Kidney epithelial cell (primary cell): ENCODE measurements around the gene PAPPA2. TPM values are rescaled to one million over a fixed set of nuclear protein-coding genes. Genes with fewer than 3 reads are reported as not detected.

ENCODE experiments used
- DNase-seq: peaks from one replicate; pipeline ENCODE4 v3.0.0-alpha.2; 2010; ENCODE audit warnings: low read depth
- H3K27me3 ChIP-seq: 2 replicates; pipeline ENCODE4 v1.6.0; 2011; ENCODE audit warnings: low read length; ENCODE audit not compliant: control insufficient read depth, insufficient read depth
- H3K36me3 ChIP-seq: 2 replicates; pipeline ENCODE4 v1.5.1; 2011; ENCODE audit warnings: low read length; ENCODE audit not compliant: control insufficient read depth, insufficient read depth
- H3K4me3 ChIP-seq: 2 replicates; pipeline ENCODE4 v1.5.1; 2011; ENCODE audit warnings: low read depth, mild to moderate bottlenecking, control low read depth, low read length
- CTCF ChIP-seq: IDR thresholded peaks from 2 replicates; pipeline ENCODE4 v1.5.1; 2011; ENCODE audit warnings: mild to moderate bottlenecking, moderate library complexity, low read length, control low read depth, inconsistent platforms; ENCODE audit not compliant: insufficient read depth, poor library complexity, severe bottlenecking
- total RNA-seq: library from RNA; depleted of rRNA; stranded (reverse); fragments of >200 nt; gene quantifications from 2 replicates; pipeline ENCODE4 v1.2.3, GENCODE V29; 2015

The PAPPA2 gene
- total RNA-seq, 1 donor from 2014 or later, result 6.9 TPM

GRCh38 chr1:176847052-176847451 is 384.1 kb downstream of the PAPPA2 start:
- H3K36me3 ChIP-seq, result no peaks in the 10 kb centered on the region
- no peak for TF ChIP-seq CTCF
- no peak for DNase-seq
- no peak overlapping the region for H3K4me3 ChIP-seq
- H3K27me3 ChIP-seq, result no peaks in the 10 kb centered on the region

GRCh38 chr1:176849281-176849680 is 386.3 kb downstream of the PAPPA2 start:
- Histone ChIP-seq H3K27me3 (no peaks in the 10 kb centered on the region), H3K36me3 (no peaks in the 10 kb centered on the region), H3K4me3 (no peak overlapping the region)
- TF ChIP-seq CTCF, result no peak
- DNase-seq, result no peak

- DNase-seq, result no peak
Observed at GRCh38 chr1:176850871-176851270, 387.9 kb downstream of the PAPPA2 start.

GRCh38 chr1:176852124-176852523 is 389.1 kb downstream of the PAPPA2 start:
- Histone ChIP-seq H3K36me3 (no peaks in the 10 kb centered on the region), H3K4me3 (no peak overlapping the region), H3K27me3 (no peaks in the 10 kb centered on the region)
- no peak for DNase-seq
- no peak for TF ChIP-seq CTCF

More at GRCh38 chr1:176850871-176851270, 387.9 kb downstream of the PAPPA2 start:
- no peaks in the 10 kb centered on the region for H3K36me3 ChIP-seq
- no peaks in the 10 kb centered on the region for H3K27me3 ChIP-seq
- no peak overlapping the region for H3K4me3 ChIP-seq
- no peak for TF ChIP-seq CTCF

- Histone ChIP-seq H3K36me3 (no peaks in the 10 kb centered on the region), H3K4me3 (no peak overlapping the region), H3K27me3 (no peaks in the 10 kb centered on the region)
- TF ChIP-seq CTCF, result no peak
- no peak for DNase-seq
Observed at GRCh38 chr1:176853503-176853902, 390.5 kb downstream of the PAPPA2 start.

GRCh38 chr1:176854121-176854520 is 391.1 kb downstream of the PAPPA2 start:
- no peak for TF ChIP-seq CTCF
- DNase-seq, result no peak
- no peaks in the 10 kb centered on the region for H3K27me3 ChIP-seq
- no peak overlapping the region for H3K4me3 ChIP-seq
- H3K36me3 ChIP-seq, result no peaks in the 10 kb centered on the region
